Thyroid gland (tissue), 4 donors: ENCODE results near the gene TK2. TPM values are rescaled to one million over a fixed set of nuclear protein-coding genes. Genes with fewer than 3 reads are reported as not detected.

Experiments used
- DNase-seq, 2 donors: peaks; one replicate each; pipeline ENCODE4 v3.0.0-alpha.2; 2019
- H3K27ac ChIP-seq, 3 donors: fragments of 200-600 bp; sonication (generic); 1 replicate in 2 of 3; 2 replicates in 1 of 3; pipeline ENCODE4 v1.5.1; 2016 to 2019; ENCODE audit warnings: mild to moderate bottlenecking in 1 of 3, moderate library complexity in 1 of 3
- H3K27me3 ChIP-seq: fragments of 200-600 bp; sonication (generic); one replicate; pipeline ENCODE4 v1.5.1; 2019
- H3K36me3 ChIP-seq, 2 donors: fragments of 200-600 bp; sonication (generic); one replicate each; pipeline ENCODE4 v1.5.1; 2016 to 2019
- H3K4me1 ChIP-seq, 2 donors: fragments of 200-600 bp; sonication (generic); one replicate each; pipeline ENCODE4 v1.5.1; 2017 to 2019
- H3K4me3 ChIP-seq, 3 donors: fragments of 200-600 bp; sonication (generic); replicated peaks in 1 of 3; 1 replicate in 2 of 3; 2 replicates in 1 of 3; pipeline ENCODE4 v1.5.1; 2016; ENCODE audit warnings: mild to moderate bottlenecking in 1 of 3
- H3K9me3 ChIP-seq: fragments of 200-600 bp; sonication (generic); one replicate; pipeline ENCODE4 v1.5.1; 2017
- POLR2A ChIP-seq, 2 donors: fragments of 450-650 bp; IDR thresholded peaks; one replicate each; pipeline ENCODE4 v1.6.1; 2017; ENCODE audit warnings: antibody characterized with exemption in 2 of 2, mild to moderate bottlenecking in 2 of 2, moderate library complexity in 1 of 2
- WGBS, 2 donors: methylation state at CpG; one replicate each; pipeline ENCODE4 v1.1.5; 2017; 5-methylcytosine and 5-hydroxymethylcytosine counted together
- intact Hi-C: fragments of 100-400 bp; cut with DNase I; formaldehyde crosslinking; loops from one replicate; pipeline ENCODE4 v1.15.1; 2023
- total RNA-seq, 4 donors: library from RNA; depleted of rRNA; stranded (reverse); fragments of >200 nt; gene quantifications; one replicate each; pipeline ENCODE4 v1.2.3, GENCODE V29; 2016
- TF ChIP-seq, protein P1 (sequence below), 6 experiments: fragments of 200-600 bp in 3 of 6; fragments of 450-650 bp in 3 of 6; sonication (generic) in 3 of 6; IDR thresholded peaks; one replicate each; pipeline ENCODE4 v1.5.1; 2016 to 2019; ENCODE audit warnings: antibody characterized with exemption in 6 of 6, mild to moderate bottlenecking in 2 of 6, inconsistent platforms in 1 of 6, moderate library complexity in 1 of 6

The TK2 gene
- total RNA-seq, 4 donors from 2014 or later, result 31.6 to 55.5 (median 46.6) TPM

DNA sequence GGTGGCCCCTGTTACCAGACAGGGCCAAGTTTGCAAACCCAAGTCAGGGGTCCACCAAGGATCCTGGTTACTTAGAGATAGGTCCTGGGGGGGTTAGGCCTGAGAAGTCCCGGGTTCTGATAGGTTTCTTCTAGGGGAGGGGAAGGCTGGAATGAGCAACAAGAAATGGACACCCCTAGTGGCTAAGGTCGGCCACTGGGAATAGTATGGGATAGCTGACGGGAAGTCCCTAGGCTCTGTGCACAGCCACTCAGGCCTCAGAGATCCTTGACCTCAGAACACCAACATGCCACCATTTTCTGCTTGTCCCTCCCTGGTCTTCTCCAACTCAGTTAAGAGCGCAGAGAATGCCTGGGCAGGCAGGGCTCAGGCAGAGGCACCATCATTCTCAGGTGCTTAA, 13.4 kb downstream of the TK2 start:
- WGBS, 2 donors, result 92 to 93% methylated on average over 4 of the region's 4 CpGs
- Histone ChIP-seq H3K9me3 (no peaks in the 10 kb centered on the region), H3K4me1 (peaks cover 0 to 12% of the 10 kb centered on the region in 2 donors), H3K27ac (no peak overlapping the region), H3K4me3 (no peak overlapping the region), H3K27me3 (no peaks in the 10 kb centered on the region), H3K36me3 (peaks cover 0 to 12% of the 10 kb centered on the region in 2 donors)
- no peak for TF ChIP-seq POLR2A (IDR thresholded peaks at IDR 0.05)
- TF ChIP-seq, protein P1, sequence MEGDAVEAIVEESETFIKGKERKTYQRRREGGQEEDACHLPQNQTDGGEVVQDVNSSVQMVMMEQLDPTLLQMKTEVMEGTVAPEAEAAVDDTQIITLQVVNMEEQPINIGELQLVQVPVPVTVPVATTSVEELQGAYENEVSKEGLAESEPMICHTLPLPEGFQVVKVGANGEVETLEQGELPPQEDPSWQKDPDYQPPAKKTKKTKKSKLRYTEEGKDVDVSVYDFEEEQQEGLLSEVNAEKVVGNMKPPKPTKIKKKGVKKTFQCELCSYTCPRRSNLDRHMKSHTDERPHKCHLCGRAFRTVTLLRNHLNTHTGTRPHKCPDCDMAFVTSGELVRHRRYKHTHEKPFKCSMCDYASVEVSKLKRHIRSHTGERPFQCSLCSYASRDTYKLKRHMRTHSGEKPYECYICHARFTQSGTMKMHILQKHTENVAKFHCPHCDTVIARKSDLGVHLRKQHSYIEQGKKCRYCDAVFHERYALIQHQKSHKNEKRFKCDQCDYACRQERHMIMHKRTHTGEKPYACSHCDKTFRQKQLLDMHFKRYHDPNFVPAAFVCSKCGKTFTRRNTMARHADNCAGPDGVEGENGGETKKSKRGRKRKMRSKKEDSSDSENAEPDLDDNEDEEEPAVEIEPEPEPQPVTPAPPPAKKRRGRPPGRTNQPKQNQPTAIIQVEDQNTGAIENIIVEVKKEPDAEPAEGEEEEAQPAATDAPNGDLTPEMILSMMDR (IDR thresholded peaks at IDR 0.05), result no peak
- no peak for DNase-seq
- intact Hi-C loops, result no loop called here

DNA sequence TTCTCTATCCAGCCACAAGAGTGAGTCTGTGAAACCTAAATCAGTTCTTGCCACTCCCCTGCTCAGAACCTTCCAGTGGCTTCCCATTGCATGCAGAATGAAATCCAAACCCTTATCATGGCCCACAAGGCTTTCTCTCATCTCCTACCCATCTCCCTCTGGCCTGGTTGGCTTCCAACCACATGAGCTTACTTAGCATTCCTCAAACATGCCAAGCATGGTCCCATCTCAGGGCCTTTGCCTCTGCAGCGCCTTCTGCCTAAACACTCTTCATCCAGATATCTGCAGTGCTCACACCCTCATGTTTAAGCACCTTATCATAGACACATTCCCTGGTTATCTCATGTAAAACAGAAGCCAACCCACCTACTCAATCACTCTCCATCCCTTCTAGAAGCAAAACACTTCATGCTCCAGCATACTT, 15.5 kb downstream of the TK2 start:
- intact Hi-C loops, result no loop called here
- H3K4me1 ChIP-seq, result peaks cover 0 to 7% of the 10 kb centered on the region in 2 donors
- H3K36me3 ChIP-seq, result peaks cover 11 to 20% of the 10 kb centered on the region in 2 donors
- no peaks in the 10 kb centered on the region for H3K27me3 ChIP-seq
- no peak overlapping the region for H3K27ac ChIP-seq
- no peak for TF ChIP-seq POLR2A (IDR thresholded peaks at IDR 0.05)
- TF ChIP-seq, protein P1 (IDR thresholded peaks at IDR 0.05), result no peak
- 100% methylated on average over 1 of the region's 1 CpG for WGBS, 2 donors
- no peaks in the 10 kb centered on the region for H3K9me3 ChIP-seq
- DNase-seq, result no peak
- no peak overlapping the region for H3K4me3 ChIP-seq

DNA sequence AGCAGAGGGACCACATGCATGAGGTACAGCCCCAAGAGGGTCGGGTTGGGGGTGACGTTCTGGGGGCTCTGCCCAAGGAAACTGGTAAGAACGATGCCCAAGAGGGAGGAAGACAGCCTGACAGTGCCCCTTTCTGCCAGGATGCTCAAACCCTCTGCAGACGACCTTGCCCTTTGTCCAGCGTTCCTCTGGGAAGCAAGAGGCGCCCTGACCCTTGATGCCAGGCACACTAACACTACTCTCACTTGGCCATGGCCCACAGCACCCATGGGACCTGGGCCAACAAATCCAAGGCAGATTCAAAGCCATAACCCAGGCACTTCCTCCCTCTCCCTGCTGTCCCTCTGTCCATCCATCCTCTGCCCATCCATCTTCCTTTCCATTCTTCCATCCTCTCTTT, 20.4 kb downstream of the TK2 start:
- WGBS, 2 donors, result 90 to 92% methylated on average over 6 of the region's 6 CpGs
- no peak overlapping the region for H3K27ac ChIP-seq
- no peak for TF ChIP-seq POLR2A (IDR thresholded peaks at IDR 0.05)
- TF ChIP-seq, protein P1 (IDR thresholded peaks at IDR 0.05), result no peak
- peaks cover 17 to 23% of the 10 kb centered on the region in 2 donors for H3K4me1 ChIP-seq
- no peaks in the 10 kb centered on the region for H3K9me3 ChIP-seq
- DNase-seq, result no peak
- intact Hi-C loops, result no loop called here
- no peaks in the 10 kb centered on the region for H3K27me3 ChIP-seq
- peaks cover 20 to 23% of the 10 kb centered on the region in 2 donors for H3K36me3 ChIP-seq
- no peak overlapping the region for H3K4me3 ChIP-seq

DNA sequence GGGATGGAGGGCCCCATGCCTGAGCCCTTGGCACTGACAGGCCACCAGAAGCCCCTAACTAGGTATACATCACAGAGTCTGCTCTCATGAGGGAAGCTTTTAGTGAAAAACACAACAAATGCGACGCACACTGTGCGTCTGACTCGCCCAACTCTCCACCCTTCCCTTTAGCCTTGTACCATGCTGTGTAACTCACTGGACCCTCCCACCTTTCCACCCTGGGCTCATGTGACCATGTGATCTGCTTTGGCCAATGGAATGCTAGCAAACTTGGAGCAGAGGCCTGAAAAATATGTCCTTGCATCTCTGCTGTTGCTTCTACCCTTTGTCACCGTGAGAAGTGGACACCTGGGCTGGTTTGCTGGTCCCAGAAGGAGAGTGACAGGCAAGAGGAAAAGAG, 21.6 kb downstream of the TK2 start:
- peaks cover 20 to 23% of the 10 kb centered on the region in 2 donors for H3K36me3 ChIP-seq
- H3K27me3 ChIP-seq, result no peaks in the 10 kb centered on the region
- no peak overlapping the region for H3K27ac ChIP-seq
- no peak for DNase-seq
- no peak overlapping the region for H3K4me3 ChIP-seq
- WGBS, 2 donors, result 99 to 100% methylated on average over 5 of the region's 5 CpGs
- intact Hi-C loops, result no loop called here
- H3K9me3 ChIP-seq, result no peaks in the 10 kb centered on the region
- peaks cover 28 to 35% of the 10 kb centered on the region in 2 donors for H3K4me1 ChIP-seq
- no peak for TF ChIP-seq POLR2A (IDR thresholded peaks at IDR 0.05)

DNA sequence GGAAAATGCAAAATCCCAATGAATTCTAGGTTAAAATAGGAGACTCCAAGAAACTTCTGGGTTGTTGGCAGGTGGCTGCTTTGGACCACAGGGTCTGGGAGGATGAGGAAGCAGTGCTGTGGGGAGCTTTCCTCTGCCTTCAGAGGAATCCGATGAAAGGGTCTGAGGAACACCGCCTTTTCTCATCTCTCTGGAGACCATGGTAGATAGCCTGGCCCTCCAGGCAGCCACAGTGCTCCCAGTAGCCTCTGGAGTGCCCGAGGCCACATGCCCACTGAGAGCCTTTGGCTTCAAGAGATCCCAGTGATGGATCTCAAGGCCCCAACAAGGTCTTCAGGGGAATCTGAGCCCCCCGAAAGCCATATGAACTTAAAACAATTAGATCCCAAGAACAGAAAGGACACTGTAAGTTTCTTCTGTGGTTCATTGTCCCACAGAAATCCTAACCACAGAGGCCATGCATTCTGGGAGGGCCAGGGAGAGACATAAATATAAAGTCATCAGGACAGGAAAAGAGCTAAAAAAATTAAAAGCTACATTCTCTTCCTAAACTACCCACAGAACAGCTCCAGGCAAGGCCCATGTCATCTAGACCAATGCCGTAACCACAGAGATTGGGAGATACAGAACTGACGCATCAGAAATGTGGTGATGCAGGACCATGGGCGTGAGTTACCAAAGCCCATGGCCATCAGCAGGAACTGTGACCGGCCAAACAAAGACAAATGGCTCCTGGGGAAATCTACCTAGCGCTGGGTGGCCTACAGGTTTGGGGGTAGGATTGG, 24.3 kb downstream of the TK2 start:
- intact Hi-C loops, result no loop called here
- WGBS, 2 donors, result 91% methylated on average over 9 of the region's 9 CpGs
- peak overlapping the region; percentile 71 to 96 (median 82) for H3K27ac ChIP-seq
- H3K36me3 ChIP-seq, result peaks cover 17 to 18% of the 10 kb centered on the region in 2 donors
- H3K4me3 ChIP-seq, result no peak overlapping the region
- DNase-seq, result no peak
- TF ChIP-seq POLR2A (IDR thresholded peaks at IDR 0.05), result no peak
- TF ChIP-seq, protein P1 (IDR thresholded peaks at IDR 0.05), result no peak
- no peaks in the 10 kb centered on the region for H3K27me3 ChIP-seq
- H3K4me1 ChIP-seq, result peaks cover 51 to 61% of the 10 kb centered on the region in 2 donors
- no peaks in the 10 kb centered on the region for H3K9me3 ChIP-seq
